ENCODE measurements around the gene ARNT2.

ARNT2 gene

DNA sequence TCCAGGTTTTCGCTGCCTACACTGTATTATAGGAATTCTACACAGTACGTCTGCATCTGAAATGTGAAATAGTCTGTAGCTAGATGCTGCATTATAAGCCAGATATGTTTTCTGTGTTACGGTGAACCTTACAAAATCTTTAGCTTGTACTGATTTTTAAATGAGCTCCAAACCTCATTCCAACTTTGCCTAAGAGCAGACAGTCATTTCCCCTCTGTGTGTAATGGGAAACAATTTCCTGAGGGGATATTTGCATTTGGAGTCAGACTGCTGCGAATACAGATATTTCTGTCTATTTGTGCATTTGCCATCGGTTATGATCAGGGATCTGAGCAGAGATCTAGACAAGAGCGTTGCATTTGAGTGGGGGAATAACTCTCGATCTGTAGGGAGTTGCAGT, 37.5 kb downstream of the ARNT2 start:
- Histone ChIP-seq H3K27me3 (replicated peaks; ENCODE audit: control insufficient read depth, insufficient read depth, low read length) (no peaks in the 10 kb centered on the region; the same call in 1 of the 2 replicates), H3K36me3 (ENCODE audit: control insufficient read depth, insufficient read depth, low read length) (no peaks in the 10 kb centered on the region), H3K4me3 (replicated peaks; ENCODE audit: low read depth, low read length) (no peak overlapping the region)
- DNase-seq (ENCODE audit: extremely low read depth, insufficient read length) = no peak
- TF ChIP-seq, protein P1, sequence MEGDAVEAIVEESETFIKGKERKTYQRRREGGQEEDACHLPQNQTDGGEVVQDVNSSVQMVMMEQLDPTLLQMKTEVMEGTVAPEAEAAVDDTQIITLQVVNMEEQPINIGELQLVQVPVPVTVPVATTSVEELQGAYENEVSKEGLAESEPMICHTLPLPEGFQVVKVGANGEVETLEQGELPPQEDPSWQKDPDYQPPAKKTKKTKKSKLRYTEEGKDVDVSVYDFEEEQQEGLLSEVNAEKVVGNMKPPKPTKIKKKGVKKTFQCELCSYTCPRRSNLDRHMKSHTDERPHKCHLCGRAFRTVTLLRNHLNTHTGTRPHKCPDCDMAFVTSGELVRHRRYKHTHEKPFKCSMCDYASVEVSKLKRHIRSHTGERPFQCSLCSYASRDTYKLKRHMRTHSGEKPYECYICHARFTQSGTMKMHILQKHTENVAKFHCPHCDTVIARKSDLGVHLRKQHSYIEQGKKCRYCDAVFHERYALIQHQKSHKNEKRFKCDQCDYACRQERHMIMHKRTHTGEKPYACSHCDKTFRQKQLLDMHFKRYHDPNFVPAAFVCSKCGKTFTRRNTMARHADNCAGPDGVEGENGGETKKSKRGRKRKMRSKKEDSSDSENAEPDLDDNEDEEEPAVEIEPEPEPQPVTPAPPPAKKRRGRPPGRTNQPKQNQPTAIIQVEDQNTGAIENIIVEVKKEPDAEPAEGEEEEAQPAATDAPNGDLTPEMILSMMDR (IDR thresholded peaks at IDR 0.05; ENCODE audit: insufficient read depth, low read length, poor library complexity, severe bottlenecking) = no peak

DNA sequence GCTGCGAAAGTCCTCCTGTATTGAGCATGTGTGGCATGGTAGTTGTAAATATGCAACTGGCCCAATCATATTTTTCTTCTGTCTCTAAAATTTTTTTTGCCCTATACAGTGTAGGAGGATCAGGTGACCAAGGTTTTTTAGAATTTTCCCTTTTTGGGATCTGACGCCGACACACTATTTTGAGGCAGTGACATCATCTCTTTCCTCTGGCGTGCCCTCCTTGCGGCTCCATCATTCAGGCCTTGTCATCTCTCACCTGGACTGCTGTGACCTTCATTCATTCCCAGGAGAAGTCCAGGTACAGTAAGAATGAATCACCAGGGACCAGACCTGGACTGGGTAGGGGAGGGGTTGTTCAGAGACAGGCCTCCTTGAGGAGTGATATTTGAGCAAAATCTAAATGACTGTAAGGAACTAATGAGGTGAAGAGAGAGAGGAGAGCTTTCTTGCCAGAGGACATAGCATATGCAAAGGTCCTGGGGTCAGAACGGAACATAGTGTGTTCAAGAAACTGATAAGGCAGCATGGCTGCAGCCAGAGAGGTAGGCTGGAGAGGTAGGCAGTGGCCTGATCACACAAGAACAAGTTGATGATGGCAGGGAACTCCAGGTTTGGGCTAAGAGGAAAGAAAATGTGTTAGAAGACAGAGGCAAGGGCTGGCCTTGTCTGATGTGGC, 38.7 kb downstream of the ARNT2 start:
- H3K36me3 ChIP-seq (ENCODE audit: control insufficient read depth, insufficient read depth, low read length) = no peaks in the 10 kb centered on the region
- H3K4me3 ChIP-seq (replicated peaks; ENCODE audit: low read depth, low read length) = no peak overlapping the region
- TF ChIP-seq, protein P1 (IDR thresholded peaks at IDR 0.05; ENCODE audit: insufficient read depth, low read length, poor library complexity, severe bottlenecking) = no peak
- DNase-seq (ENCODE audit: extremely low read depth, insufficient read length) = no peak
- no peaks in the 10 kb centered on the region; the same call in 1 of the 2 replicates for H3K27me3 ChIP-seq (replicated peaks; ENCODE audit: control insufficient read depth, insufficient read depth, low read length)

DNA sequence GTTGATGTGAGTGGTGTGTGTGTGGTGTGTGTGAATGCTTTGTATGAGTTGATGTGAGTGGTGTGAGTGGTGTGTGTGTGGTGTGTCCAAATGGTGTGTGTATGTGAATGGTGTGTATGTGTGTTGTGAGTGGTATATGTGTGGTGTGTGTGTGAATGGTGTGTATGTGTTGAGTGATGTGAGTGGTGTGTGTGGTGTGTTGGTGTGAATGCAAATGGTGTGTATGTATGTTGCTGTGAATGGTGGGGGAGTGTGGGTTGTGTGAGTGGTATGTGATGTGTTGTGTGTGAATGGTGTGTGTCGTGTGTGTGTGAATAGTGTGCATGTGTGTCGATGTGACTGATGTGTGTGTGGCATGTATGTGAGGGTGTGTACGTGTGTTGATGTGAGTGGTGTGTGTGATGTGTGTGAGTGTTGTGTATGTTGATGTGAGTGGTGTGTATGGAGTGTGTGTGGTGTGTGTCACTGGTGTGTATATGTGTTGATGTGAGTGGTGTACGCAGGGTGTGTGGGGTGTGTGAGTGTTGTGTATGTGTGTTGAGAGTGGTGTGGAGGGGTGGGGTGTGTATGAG, 40.6 kb downstream of the ARNT2 start:
- Histone ChIP-seq H3K4me3 (replicated peaks; ENCODE audit: low read depth, low read length) (no peak overlapping the region), H3K27me3 (replicated peaks; ENCODE audit: control insufficient read depth, insufficient read depth, low read length) (no peaks in the 10 kb centered on the region; the same call in 1 of the 2 replicates), H3K36me3 (ENCODE audit: control insufficient read depth, insufficient read depth, low read length) (no peaks in the 10 kb centered on the region)
- TF ChIP-seq, protein P1 (IDR thresholded peaks at IDR 0.05; ENCODE audit: insufficient read depth, low read length, poor library complexity, severe bottlenecking) = no peak
- no peak for DNase-seq (ENCODE audit: extremely low read depth, insufficient read length)

DNA sequence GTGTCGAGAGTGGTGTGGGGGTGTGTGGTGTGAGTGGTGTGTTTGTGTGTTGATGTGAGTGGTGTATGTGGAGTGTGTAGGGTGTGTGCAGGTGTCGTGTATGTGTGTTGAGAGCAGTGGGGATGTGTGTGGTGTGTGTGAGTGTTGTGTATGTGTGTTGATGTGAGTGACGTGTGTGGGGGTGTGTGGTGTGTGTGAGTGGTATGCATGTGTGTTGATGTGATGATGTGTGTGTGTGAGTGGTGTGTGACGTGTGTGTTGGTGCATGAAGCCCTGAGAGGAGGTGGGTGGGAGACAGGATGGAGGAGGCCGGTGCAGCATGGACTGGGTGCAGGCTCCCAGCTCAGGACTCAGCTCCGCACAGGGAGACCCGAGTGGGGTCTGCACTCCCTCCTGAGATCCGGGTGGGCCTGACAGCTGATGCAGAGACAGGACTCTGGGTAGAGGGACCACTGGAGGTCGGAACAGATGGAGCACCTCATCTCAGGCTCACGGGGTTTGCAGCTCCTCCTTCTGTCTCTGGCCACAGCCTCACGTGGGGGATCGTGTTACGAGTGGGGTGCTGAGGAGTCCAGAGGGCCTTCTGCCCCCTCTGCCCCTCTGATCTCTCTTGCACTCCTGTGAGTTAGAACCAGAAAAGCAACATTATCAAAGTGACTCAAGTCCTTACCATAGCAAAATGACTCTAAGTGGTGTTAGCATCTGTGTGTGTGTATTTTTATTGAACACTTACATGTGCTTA, 41.3 kb downstream of the ARNT2 start:
- Histone ChIP-seq H3K4me3 (replicated peaks; ENCODE audit: low read depth, low read length) (no peak overlapping the region), H3K36me3 (ENCODE audit: control insufficient read depth, insufficient read depth, low read length) (no peaks in the 10 kb centered on the region), H3K27me3 (replicated peaks; ENCODE audit: control insufficient read depth, insufficient read depth, low read length) (no peaks in the 10 kb centered on the region; the same call in 1 of the 2 replicates)
- no peak for DNase-seq (ENCODE audit: extremely low read depth, insufficient read length)
- TF ChIP-seq, protein P1 (IDR thresholded peaks at IDR 0.05; ENCODE audit: insufficient read depth, low read length, poor library complexity, severe bottlenecking) = no peak

DNA sequence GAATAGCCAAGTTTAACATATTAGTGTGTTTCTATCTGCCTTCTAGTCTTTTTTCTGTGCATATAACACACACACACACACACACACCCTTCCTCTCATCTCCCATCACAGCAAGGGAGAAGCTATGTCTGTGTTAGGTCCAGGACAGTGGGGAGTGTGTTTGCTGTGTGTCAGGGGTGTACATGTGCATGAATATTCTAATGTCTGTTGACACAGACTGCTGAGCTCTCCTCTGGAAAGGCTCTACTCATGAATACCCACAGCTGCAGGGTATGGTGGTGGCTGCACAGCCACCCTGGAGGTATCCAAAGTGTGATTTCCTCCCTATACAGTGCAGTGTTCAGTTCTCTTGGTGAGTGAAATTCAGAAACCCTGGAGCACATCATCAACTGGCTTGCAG, 42.9 kb downstream of the ARNT2 start:
- Histone ChIP-seq H3K4me3 (replicated peaks; ENCODE audit: low read depth, low read length) (no peak overlapping the region), H3K36me3 (ENCODE audit: control insufficient read depth, insufficient read depth, low read length) (no peaks in the 10 kb centered on the region), H3K27me3 (replicated peaks; ENCODE audit: control insufficient read depth, insufficient read depth, low read length) (no peaks in the 10 kb centered on the region; the same call in 1 of the 2 replicates)
- TF ChIP-seq, protein P1 (IDR thresholded peaks at IDR 0.05; ENCODE audit: insufficient read depth, low read length, poor library complexity, severe bottlenecking) = no peak
- DNase-seq (ENCODE audit: extremely low read depth, insufficient read length) = no peak
